ENCODE measurements around the gene USP51.
"Not testable (repeated sequence)": the region's sequence is repeated elsewhere in the genome, so short reads cannot be mapped to it uniquely, and the experiment has no call there.

Gene USP51

DNA sequence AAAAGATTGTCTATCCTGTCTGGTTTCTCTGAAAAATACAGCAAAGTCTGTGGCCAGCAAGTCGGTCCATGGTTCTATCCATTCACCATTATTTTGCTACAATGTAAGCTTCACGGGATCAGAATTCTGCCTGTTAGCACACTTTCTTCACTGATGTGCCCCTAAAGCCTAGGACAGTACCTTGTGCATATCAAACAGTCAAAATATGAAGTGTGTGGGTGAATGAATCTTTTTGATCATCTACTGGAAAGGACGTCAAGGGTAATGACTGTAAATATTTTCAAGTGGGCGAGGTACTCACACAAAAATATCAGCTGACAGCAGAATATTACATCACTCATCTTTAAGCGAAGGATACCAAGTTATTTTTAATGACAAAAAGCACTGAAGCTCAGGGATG, 24.5 kb downstream of the USP51 start:
- not testable (repeated sequence) for DNase-seq (ENCODE audit: low read depth)

GRCh38 chrX:55464050-55464449, 25.6 kb downstream of the USP51 start:
- DNase-seq (ENCODE audit: low read depth): not testable (repeated sequence)

- DNase-seq (ENCODE audit: low read depth): not testable (repeated sequence)
Measured at GRCh38 chrX:55459926-55460325, 29.7 kb downstream of the USP51 start.

DNA sequence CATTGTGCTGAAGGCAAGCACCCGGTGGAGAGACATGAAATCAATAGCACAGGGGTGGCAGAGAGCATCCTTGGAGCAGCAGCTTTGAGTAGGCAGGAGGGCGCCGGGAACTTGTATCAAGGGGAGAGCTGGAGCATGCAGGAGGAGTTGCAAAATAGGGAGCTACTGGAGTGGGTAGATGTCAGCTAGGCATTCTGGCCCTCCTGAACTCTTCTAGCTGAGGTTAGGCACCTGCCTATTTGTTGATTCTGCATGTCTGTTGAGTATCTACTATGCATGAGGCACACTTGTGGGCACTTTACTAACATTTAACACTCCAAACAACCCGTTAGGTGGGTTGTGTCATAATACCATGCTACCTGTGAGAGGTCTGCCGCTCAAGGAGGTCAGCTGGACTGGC, 30.2 kb downstream of the USP51 start:
- not testable (repeated sequence) for DNase-seq (ENCODE audit: low read depth)

DNA sequence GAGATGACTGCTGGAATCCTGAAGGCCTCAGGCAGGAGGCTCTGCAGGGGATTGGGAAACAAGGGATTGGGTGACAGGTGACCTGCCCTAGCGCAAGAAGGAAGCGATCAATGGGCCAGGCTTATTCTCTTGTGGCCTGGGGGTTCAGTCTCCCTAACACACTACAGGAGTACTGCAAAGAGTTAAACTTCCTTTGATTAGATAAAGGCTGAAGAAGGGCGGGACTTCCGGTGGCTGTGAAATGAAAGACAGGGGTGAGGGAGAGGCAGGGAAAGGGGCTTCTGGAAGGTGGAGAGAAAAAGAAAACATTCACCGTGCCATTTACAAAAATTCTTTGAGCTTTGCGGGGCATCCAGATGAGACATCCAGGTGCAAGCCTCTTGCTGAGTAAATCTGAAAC, 33.9 kb downstream of the USP51 start:
- DNase-seq (ENCODE audit: low read depth): not testable (repeated sequence)

DNA sequence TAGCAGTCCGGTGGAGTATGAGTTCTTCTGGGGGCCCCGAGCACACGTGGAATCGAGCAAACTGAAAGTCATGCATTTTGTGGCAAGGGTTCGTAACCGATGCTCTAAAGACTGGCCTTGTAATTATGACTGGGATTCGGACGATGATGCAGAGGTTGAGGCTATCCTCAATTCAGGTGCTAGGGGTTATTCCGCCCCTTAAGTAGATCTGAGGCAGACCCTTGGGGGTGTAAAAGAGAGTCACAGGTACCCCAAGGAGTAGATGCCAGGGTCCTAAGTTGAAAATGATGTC, 36.9 kb downstream of the USP51 start:
- DNase-seq (ENCODE audit: low read depth): no peak

DNA sequence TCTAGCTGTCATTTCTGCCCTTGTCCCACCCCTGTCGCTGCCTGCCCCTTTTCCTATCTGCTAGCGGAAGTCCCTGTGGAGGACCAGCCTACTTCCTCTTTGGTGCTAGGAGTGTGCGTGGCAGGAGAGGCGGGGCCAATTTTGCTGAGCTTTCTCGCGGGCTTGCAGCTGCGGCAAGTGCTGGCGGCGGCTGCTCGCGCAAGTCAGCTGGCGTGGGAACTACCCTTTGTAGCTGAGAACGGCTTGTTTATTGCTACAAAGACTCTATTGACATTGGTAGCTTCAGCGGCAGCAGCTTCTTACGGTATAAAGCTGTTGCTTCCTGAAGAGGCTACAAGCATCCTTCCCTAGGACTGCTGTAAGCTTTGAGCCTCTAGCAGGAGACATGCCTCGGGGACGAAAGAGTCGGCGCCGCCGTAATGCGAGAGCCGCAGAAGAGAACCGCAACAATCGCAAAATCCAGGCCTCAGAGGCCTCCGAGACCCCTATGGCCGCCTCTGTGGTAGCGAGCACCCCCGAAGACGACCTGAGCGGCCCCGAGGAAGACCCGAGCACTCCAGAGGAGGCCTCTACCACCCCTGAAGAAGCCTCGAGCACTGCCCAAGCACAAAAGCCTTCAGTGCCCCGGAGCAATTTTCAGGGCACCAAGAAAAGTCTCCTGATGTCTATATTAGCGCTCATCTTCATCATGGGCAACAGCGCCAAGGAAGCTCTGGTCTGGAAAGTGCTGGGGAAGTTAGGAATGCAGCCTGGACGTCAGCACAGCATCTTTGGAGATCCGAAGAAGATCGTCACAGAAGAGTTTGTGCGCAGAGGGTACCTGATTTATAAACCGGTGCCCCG, 37.4 kb downstream of the USP51 start, which contains the start of gene MAGEH1:
MAGEH1 (plus strand) TSS at position 138 of the 843 bp plus-strand sequence; CDS start at position 386, 248 bp downstream.
- DNase-seq (ENCODE audit: low read depth): peak; percentile 32

GRCh38 chrX:55451626-55451989, 38.0 kb downstream of the USP51 start:
- DNase-seq (ENCODE audit: low read depth): no peak

DNA sequence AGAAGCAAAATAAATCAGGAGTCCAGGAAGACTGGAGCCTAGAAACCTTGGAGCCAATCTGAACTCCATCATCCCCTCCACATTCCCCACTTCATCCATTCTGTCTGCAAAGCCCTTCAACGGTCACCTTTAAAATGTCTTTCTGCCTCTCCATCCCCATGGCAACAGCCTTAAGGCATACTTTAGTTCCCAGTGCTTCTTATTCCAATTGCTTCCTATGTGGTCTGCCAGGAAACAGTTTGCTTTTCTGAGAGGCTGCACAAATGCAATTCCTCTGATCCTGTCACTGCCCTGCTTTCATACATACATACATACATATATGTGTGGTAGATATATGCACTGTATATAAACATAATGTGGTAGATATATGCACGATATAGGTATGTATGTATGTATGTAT, 38.5 kb downstream of the USP51 start:
- DNase-seq (ENCODE audit: low read depth): no peak

DNA sequence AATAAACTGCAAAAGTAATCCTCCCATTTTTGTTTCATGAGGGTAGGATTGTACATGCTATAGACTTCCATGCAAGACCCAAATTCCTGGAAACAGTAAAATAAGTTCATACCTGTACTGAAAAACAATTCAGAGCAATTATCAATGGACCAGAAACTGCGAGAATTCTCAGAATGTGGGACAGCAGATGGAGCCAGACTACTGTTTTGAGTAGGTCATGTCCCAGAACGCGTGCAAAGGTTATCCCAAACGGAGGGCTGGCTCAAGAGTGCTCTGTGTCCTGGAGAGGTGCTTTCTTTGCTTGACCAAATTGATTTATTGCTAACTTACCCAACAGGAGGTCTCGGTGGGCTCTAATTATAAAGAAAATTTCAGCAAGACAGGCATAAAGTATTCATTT, 39.4 kb downstream of the USP51 start:
- DNase-seq (ENCODE audit: low read depth): no peak

DNA sequence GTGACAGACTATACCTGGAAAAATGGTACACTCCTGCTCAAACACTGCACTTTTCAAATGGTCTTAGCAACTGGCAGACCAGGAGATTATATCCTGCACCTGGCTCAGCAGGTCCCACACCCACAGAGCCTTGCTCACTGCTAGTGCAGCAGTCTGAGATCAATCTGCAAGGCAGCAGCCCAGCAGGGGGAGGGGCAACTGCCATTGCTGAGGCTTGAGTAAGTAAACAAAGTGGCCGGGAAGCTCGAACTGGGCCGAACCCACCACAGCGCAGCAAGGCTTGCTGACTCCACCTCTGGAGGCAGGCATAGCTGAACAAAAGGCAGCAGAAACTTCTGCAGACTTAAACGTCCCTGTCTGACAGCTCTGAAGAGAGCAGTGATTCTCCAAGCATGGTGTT, 46.2 kb downstream of the USP51 start:
- not testable (repeated sequence) for DNase-seq (ENCODE audit: low read depth)

Measured in GM04503 (cell line).